Measurements from ENCODE around the gene PPP1R14B.

DNA sequence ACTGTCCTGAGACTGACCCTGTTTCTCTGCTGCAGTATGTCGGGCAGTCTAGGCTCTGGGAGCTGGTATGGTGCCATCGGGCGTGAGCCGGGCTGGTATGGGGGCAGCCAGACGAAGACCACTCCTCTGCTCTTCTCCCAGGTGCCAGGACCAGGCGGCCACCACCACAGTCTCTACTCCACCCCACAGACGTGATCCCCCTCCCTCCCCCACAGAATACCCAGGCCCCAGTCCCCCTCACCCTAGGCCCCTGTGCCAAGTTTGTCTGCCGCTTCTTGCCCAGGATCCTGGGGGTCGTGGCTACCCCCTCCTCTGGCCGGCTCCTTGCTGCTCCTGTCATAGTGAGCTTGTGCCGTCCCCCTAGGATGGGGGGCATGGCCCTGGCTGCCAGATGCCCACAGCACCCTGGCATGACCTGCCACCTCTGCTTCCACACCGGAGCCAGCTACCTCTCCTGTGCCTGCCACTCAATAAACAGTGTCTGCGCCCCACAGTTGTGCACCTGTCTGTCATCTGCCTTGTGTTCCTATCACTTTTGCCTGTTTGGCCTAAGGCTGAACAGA, 42.3 kb upstream of the PPP1R14B start:
- TF ChIP-seq, protein P1, sequence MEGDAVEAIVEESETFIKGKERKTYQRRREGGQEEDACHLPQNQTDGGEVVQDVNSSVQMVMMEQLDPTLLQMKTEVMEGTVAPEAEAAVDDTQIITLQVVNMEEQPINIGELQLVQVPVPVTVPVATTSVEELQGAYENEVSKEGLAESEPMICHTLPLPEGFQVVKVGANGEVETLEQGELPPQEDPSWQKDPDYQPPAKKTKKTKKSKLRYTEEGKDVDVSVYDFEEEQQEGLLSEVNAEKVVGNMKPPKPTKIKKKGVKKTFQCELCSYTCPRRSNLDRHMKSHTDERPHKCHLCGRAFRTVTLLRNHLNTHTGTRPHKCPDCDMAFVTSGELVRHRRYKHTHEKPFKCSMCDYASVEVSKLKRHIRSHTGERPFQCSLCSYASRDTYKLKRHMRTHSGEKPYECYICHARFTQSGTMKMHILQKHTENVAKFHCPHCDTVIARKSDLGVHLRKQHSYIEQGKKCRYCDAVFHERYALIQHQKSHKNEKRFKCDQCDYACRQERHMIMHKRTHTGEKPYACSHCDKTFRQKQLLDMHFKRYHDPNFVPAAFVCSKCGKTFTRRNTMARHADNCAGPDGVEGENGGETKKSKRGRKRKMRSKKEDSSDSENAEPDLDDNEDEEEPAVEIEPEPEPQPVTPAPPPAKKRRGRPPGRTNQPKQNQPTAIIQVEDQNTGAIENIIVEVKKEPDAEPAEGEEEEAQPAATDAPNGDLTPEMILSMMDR (IDR thresholded peaks at IDR 0.05), result no peak
- TF ChIP-seq EP300 (IDR thresholded peaks at IDR 0.05), result no peak

Measured in ovary (tissue), 3 donors.